ENCODE results near the gene PAWR. TPM values are rescaled to one million over a fixed set of nuclear protein-coding genes. Genes with fewer than 3 reads are reported as not detected.
A peak's percentile ranks its signal among the peaks of the same experiment; 100 is the strongest.

Gene PAWR
- total RNA-seq, 1 experiment from 2014 or later, result 176 TPM

- Histone ChIP-seq H3K9ac (ENCODE audit: extremely low read depth, insufficient read length, low read length) (peak overlapping the region; percentile 80), H2BK120ac (ENCODE audit: low read depth, low read length, poor library complexity, severe bottlenecking) (peak overlapping the region; percentile 55), H3K4me2 (ENCODE audit: insufficient read depth, insufficient read length, low read length) (peak overlapping the region; percentile 23), H3K79me2 (ENCODE audit: insufficient read depth, low read length) (no peaks in the 10 kb centered on the region), H3K27me3 (ENCODE audit: insufficient read depth, low read length) (no peaks in the 10 kb centered on the region), H2BK15ac (ENCODE audit: low read depth, low read length) (no peak overlapping the region), H3K23me2 (ENCODE audit: insufficient read length, low read depth, low read length, poor library complexity, severe bottlenecking) (no peaks in the 10 kb centered on the region), H4K91ac (ENCODE audit: insufficient read length, low read depth, low read length) (no peak overlapping the region), H3K4ac (ENCODE audit: low read depth, low read length) (no peak overlapping the region; the same call in 1 of the 2 replicates), H2BK12ac (ENCODE audit: insufficient read length, low read depth, low read length) (peak overlapping the region; percentile 88), H2AFZ (ENCODE audit: low read length) (no peak overlapping the region), H3K79me1 (ENCODE audit: insufficient read depth, low read depth, low read length, poor library complexity, severe bottlenecking) (no peaks in the 10 kb centered on the region), H3K9me3 (ENCODE audit: control insufficient read depth, low read depth, low read length) (no peaks in the 10 kb centered on the region), H2BK20ac (ENCODE audit: low read depth, low read length, poor library complexity, severe bottlenecking) (no peak overlapping the region), H3K14ac (ENCODE audit: insufficient read depth, low read length) (peak overlapping the region; percentile 51; the same call in 1 of the 2 replicates), H2AK5ac (ENCODE audit: insufficient read length, low read length) (peak overlapping the region; percentile 85), H3T11ph (ENCODE audit: low read length) (peak overlapping the region; percentile 89), H4K8ac (replicated peaks; ENCODE audit: insufficient read length, low read depth, low read length) (no peak overlapping the region), H3K18ac (ENCODE audit: insufficient read length, low read depth, low read length) (peak overlapping the region; percentile 86), H4K5ac (ENCODE audit: insufficient read length, low read depth, low read length) (peak overlapping the region; percentile 73), H3K56ac (ENCODE audit: insufficient read length, low read depth, low read length) (peak overlapping the region; percentile 41), H3K23ac (ENCODE audit: insufficient read length, low read depth, low read length) (no peak overlapping the region), H4K20me1 (ENCODE audit: control insufficient read depth, insufficient read depth, insufficient read length) (no peaks in the 10 kb centered on the region), H3K27ac (ENCODE audit: insufficient read length, low read depth, low read length) (peak overlapping the region; percentile 99), H2BK5ac (ENCODE audit: insufficient read length, low read length) (peak overlapping the region; percentile 78), H3K4me1 (ENCODE audit: insufficient read depth, low read length) (peaks cover 10% of the 10 kb centered on the region; the same call in 1 of the 2 replicates)
- Mint-ChIP-seq H3K27ac (peak overlapping the region; percentile 96 to 100 (median 100)), H3K27me3 (ENCODE audit: low read depth) (no peaks in the 10 kb centered on the region), H3K4me3 (peak overlapping the region; percentile 15 to 59; a peak in 4 of 5 replicates), H3K9me3 (peaks cover 0 to 3% of the 10 kb centered on the region in 2 experiments; a peak in 3 of 5 replicates), H3K36me3 (ENCODE audit: insufficient read depth in 1 of 3, low read depth in 3 of 3) (peaks cover 12 to 20% (median 15%) of the 10 kb centered on the region in 3 experiments), H3K4me1 (peaks cover 69 to 76% of the 10 kb centered on the region in 2 experiments)
- TF ChIP-seq, protein P1, sequence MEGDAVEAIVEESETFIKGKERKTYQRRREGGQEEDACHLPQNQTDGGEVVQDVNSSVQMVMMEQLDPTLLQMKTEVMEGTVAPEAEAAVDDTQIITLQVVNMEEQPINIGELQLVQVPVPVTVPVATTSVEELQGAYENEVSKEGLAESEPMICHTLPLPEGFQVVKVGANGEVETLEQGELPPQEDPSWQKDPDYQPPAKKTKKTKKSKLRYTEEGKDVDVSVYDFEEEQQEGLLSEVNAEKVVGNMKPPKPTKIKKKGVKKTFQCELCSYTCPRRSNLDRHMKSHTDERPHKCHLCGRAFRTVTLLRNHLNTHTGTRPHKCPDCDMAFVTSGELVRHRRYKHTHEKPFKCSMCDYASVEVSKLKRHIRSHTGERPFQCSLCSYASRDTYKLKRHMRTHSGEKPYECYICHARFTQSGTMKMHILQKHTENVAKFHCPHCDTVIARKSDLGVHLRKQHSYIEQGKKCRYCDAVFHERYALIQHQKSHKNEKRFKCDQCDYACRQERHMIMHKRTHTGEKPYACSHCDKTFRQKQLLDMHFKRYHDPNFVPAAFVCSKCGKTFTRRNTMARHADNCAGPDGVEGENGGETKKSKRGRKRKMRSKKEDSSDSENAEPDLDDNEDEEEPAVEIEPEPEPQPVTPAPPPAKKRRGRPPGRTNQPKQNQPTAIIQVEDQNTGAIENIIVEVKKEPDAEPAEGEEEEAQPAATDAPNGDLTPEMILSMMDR (conservative IDR thresholded peaks at IDR 0.05), result peak; percentile 88
- no CpG with 5 or more reads among the region's 8 CpGs for WGBS (ENCODE audit: extremely low coverage, insufficient read length, low lambda C conversion rate)
- peak; percentile 80 for DNase-seq
Observed at GRCh38 chr12:79547735-79548609, 142.8 kb downstream of the PAWR start.
